Natural killer cell (primary cell): ENCODE data around the gene FGG. TPM values are rescaled to one million over a fixed set of nuclear protein-coding genes. Genes with fewer than 3 reads are reported as not detected.
A peak's percentile ranks its signal among the peaks of the same experiment; 100 is the strongest.

Source experiments
- ATAC-seq, 3 donors: fragments of 150-1000 bp in 2 of 3; fragments of 200-7000 bp in 1 of 3; cut with Tn5 transposase; 1 replicate in 1 of 3; 2 replicates in 2 of 3; pipeline ENCODE4 v1.10.0; 2021; ENCODE audit warnings: mild to moderate bottlenecking in 2 of 3, moderate library complexity in 2 of 3
- DNase-seq, 2 donors: peaks; one replicate each; pipeline versions ENCODE4 v3.0.0 to v3.0.0-alpha.2; 2013 to 2021; ENCODE audit warnings: mixed read lengths in 1 of 2
- H3K27ac ChIP-seq: one replicate; pipeline ENCODE4 v1.5.1; 2013; ENCODE audit warnings: mild to moderate bottlenecking, low read length
- H3K27me3 ChIP-seq: one replicate; pipeline ENCODE4 v1.6.1; 2013; ENCODE audit warnings: low read length; ENCODE audit not compliant: control insufficient read depth, insufficient read depth
- H3K36me3 ChIP-seq: one replicate; pipeline ENCODE4 v1.6.1; 2013; ENCODE audit warnings: low read length; ENCODE audit not compliant: control insufficient read depth, insufficient read depth
- H3K4me1 ChIP-seq: one replicate; pipeline ENCODE4 v1.6.1; 2013; ENCODE audit warnings: low read length; ENCODE audit not compliant: control insufficient read depth, insufficient read depth
- H3K4me3 ChIP-seq: one replicate; pipeline ENCODE4 v1.5.1; 2013; ENCODE audit warnings: low read length
- H3K9me3 ChIP-seq: one replicate; pipeline ENCODE4 v1.6.1; 2013; ENCODE audit warnings: low read length; ENCODE audit not compliant: control insufficient read depth, insufficient read depth
- H3K27ac Mint-ChIP-seq, 2 donors: one replicate each; pipeline ENCODE4 v1.8.0; 2022; ENCODE audit warnings: mild to moderate bottlenecking in 2 of 2, mixed read lengths in 2 of 2, moderate library complexity in 1 of 2
- H3K27me3 Mint-ChIP-seq, 2 donors: one replicate each; pipeline ENCODE4 v1.8.0; 2022; ENCODE audit warnings: low read depth in 2 of 2, mixed read lengths in 2 of 2
- H3K36me3 Mint-ChIP-seq: one replicate; pipeline ENCODE4 v1.8.0; 2022; ENCODE audit warnings: mixed read lengths
- H3K4me1 Mint-ChIP-seq, 2 donors: one replicate each; pipeline ENCODE4 v1.8.0; 2022; ENCODE audit warnings: mixed read lengths in 2 of 2
- H3K4me3 Mint-ChIP-seq: one replicate; pipeline ENCODE4 v1.8.0; 2022; ENCODE audit warnings: mild to moderate bottlenecking, moderate library complexity, mixed read lengths
- H3K9me3 Mint-ChIP-seq, 2 donors: one replicate each; pipeline ENCODE4 v1.8.0; 2022; ENCODE audit warnings: mixed read lengths in 2 of 2
- CTCF ChIP-seq: fragments of 200-600 bp; IDR thresholded peaks from one replicate; pipeline ENCODE4 v1.8.0; 2022; ENCODE audit warnings: antibody characterized with exemption
- WGBS: methylation state at CpG from one replicate; pipeline ENCODE4 v1.1.7; 2013; ENCODE audit warnings: missing lambda C conversion rate; ENCODE audit not compliant: insufficient coverage; 5-methylcytosine and 5-hydroxymethylcytosine counted together
- intact Hi-C: fragments of 100-400 bp; cut with micrococcal nuclease; formaldehyde crosslinking; loops from one replicate; pipeline ENCODE4 v1.14.2; 2022
- total RNA-seq, 4 donors: library from RNA; stranded (reverse); fragments of 120-200 nt in 1 of 4; gene quantifications; one replicate each; pipeline versions ENCODE4 v1.2.3 to v1.2.4, GENCODE V29; 2013 to 2022

The FGG gene
- total RNA-seq, 3 donors from 2014 or later (not counting 1 experiment from before 2014, with no cell fraction given), result not detected

DNA sequence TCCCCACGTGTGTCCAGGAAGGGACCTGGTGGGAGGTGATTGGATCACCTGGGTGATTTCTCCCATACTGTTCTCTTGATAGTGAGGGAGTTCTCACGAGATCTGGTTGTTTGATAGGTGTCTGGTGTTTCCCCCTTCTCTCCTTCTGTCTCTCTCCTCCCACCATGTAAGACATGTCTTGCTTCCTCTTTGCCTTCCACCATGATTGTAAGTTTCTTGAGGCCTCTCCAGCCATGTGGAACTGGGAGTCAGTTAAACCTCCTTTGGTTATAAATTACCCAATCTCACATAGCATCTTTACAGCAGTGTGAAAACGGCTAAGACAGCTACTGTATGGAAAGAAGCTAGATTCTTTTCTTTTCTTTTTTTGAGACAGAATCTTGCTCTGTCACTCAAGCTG is 21.6 kb upstream of the FGG start:
- no peaks in the 10 kb centered on the region for H3K36me3 ChIP-seq
- H3K36me3 Mint-ChIP-seq, result no peaks in the 10 kb centered on the region
- intact Hi-C loops, result no loop called here
- no peak overlapping the region for H3K4me3 ChIP-seq
- no peak for TF ChIP-seq CTCF
- no peak overlapping the region for H3K27ac Mint-ChIP-seq
- no peak overlapping the region for H3K27ac ChIP-seq
- H3K9me3 Mint-ChIP-seq, result no peaks in the 10 kb centered on the region
- ATAC-seq (no peak), DNase-seq (no peak)
- no peak overlapping the region for H3K4me3 Mint-ChIP-seq
- peaks cover 14 to 21% of the 10 kb centered on the region in 2 donors for H3K27me3 Mint-ChIP-seq
- 58% methylated on average over 2 of the region's 3 CpGs for WGBS
- no peaks in the 10 kb centered on the region for H3K9me3 ChIP-seq
- H3K4me1 ChIP-seq, result no peaks in the 10 kb centered on the region
- H3K4me1 Mint-ChIP-seq, result no peaks in the 10 kb centered on the region
- H3K27me3 ChIP-seq, result peaks cover 4% of the 10 kb centered on the region

DNA sequence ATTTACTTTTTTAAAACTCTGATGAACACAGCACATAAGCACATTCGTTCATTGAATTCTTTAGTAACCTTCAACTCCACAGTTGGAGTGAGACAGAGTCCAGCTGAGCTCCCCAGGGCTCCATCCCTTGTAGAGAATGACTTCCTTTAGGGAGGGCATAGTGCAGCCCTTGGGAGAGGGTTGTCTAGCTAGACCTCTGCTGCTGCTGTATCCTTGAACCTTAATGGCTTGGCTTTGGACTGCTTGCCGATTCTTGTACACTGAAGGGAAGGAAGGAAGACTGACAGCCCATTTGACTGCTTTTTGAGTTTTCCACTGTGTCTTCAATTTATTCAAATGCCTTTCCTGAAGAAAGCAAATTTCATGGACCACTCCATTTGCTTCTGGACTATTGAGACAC is 19.4 kb upstream of the FGG start:
- Mint-ChIP-seq H3K27me3 (peaks cover 7 to 21% of the 10 kb centered on the region in 2 donors), H3K4me1 (no peaks in the 10 kb centered on the region), H3K27ac (no peak overlapping the region), H3K9me3 (no peaks in the 10 kb centered on the region), H3K36me3 (no peaks in the 10 kb centered on the region), H3K4me3 (no peak overlapping the region)
- Histone ChIP-seq H3K9me3 (no peaks in the 10 kb centered on the region), H3K27me3 (peaks cover 9% of the 10 kb centered on the region), H3K36me3 (no peaks in the 10 kb centered on the region), H3K4me3 (no peak overlapping the region), H3K4me1 (peaks cover 5% of the 10 kb centered on the region), H3K27ac (no peak overlapping the region)
- DNase-seq (no peak), ATAC-seq (no peak)
- intact Hi-C loops, result no loop called here
- 87% methylated on average over 2 of the region's 2 CpGs for WGBS
- no peak for TF ChIP-seq CTCF

- intact Hi-C loops, result no loop called here
- peaks cover 13 to 31% of the 10 kb centered on the region in 2 donors for H3K27me3 Mint-ChIP-seq
- H3K4me1 Mint-ChIP-seq, result no peaks in the 10 kb centered on the region
- no peaks in the 10 kb centered on the region for H3K36me3 Mint-ChIP-seq
- no peak overlapping the region for H3K27ac ChIP-seq
- TF ChIP-seq CTCF, result no peak
- H3K9me3 Mint-ChIP-seq, result no peaks in the 10 kb centered on the region
- H3K4me3 Mint-ChIP-seq, result no peak overlapping the region
- H3K4me1 ChIP-seq, result peaks cover 5% of the 10 kb centered on the region
- peaks cover 9% of the 10 kb centered on the region for H3K27me3 ChIP-seq
- no peak overlapping the region for H3K27ac Mint-ChIP-seq
- no peak for DNase-seq
- H3K36me3 ChIP-seq, result no peaks in the 10 kb centered on the region
- ATAC-seq, result no peak
- no peak overlapping the region for H3K4me3 ChIP-seq
- H3K9me3 ChIP-seq, result no peaks in the 10 kb centered on the region
Measured at GRCh38 chr4:154630324-154630723, 17.9 kb upstream of the FGG start.

- Histone ChIP-seq H3K4me1 (peaks cover 5% of the 10 kb centered on the region), H3K4me3 (no peak overlapping the region), H3K36me3 (no peaks in the 10 kb centered on the region), H3K27ac (no peak overlapping the region), H3K27me3 (peaks cover 7% of the 10 kb centered on the region), H3K9me3 (no peaks in the 10 kb centered on the region)
- ATAC-seq (peak in 2 of 3 donors; percentile 46 to 74), DNase-seq (peak in 1 of 2 donors; percentile 51)
- 7% methylated on average over 48 of the region's 48 CpGs for WGBS
- intact Hi-C loops, result no loop called here
- Mint-ChIP-seq H3K27ac (no peak overlapping the region), H3K9me3 (no peaks in the 10 kb centered on the region), H3K36me3 (no peaks in the 10 kb centered on the region), H3K4me3 (no peak overlapping the region), H3K4me1 (no peaks in the 10 kb centered on the region), H3K27me3 (peaks cover 10 to 12% of the 10 kb centered on the region in 2 donors)
- TF ChIP-seq CTCF, result no peak
Measured at GRCh38 chr4:154626793-154627484, 14.5 kb upstream of the FGG start.
